ENCODE measurements around the gene PFDN1.

The PFDN1 gene

GRCh38 chr5:140213370-140213983 is 89.4 kb downstream of the PFDN1 start:
- TF ChIP-seq TCF4 (CRISPR knock-in tag; IDR thresholded peaks at IDR 0.05; ENCODE audit: borderline replicate concordance) (no peak), CSRNP3 (CRISPR knock-in tag; IDR thresholded peaks at IDR 0.05) (no peak), SNAI2 (CRISPR knock-in tag; IDR thresholded peaks at IDR 0.05) (no peak), PATZ1 (CRISPR knock-in tag; IDR thresholded peaks at IDR 0.05; ENCODE audit: borderline replicate concordance) (no peak), ZFP3 (CRISPR knock-in tag; IDR thresholded peaks at IDR 0.05) (no peak), ZNF8 (CRISPR knock-in tag; IDR thresholded peaks at IDR 0.05) (no peak)
- no peak for ATAC-seq

- TF ChIP-seq ZNF565 (CRISPR knock-in tag; conservative IDR thresholded peaks at IDR 0.05; ENCODE audit: low read depth) (no peak), TCF4 (CRISPR knock-in tag; IDR thresholded peaks at IDR 0.05; ENCODE audit: borderline replicate concordance) (no peak), ZFP3 (CRISPR knock-in tag; IDR thresholded peaks at IDR 0.05) (no peak), ISL1 (CRISPR knock-in tag; IDR thresholded peaks at IDR 0.05) (no peak)
- no peak for ATAC-seq
Measured at GRCh38 chr5:140208065-140208464, 94.8 kb downstream of the PFDN1 start.

DNA sequence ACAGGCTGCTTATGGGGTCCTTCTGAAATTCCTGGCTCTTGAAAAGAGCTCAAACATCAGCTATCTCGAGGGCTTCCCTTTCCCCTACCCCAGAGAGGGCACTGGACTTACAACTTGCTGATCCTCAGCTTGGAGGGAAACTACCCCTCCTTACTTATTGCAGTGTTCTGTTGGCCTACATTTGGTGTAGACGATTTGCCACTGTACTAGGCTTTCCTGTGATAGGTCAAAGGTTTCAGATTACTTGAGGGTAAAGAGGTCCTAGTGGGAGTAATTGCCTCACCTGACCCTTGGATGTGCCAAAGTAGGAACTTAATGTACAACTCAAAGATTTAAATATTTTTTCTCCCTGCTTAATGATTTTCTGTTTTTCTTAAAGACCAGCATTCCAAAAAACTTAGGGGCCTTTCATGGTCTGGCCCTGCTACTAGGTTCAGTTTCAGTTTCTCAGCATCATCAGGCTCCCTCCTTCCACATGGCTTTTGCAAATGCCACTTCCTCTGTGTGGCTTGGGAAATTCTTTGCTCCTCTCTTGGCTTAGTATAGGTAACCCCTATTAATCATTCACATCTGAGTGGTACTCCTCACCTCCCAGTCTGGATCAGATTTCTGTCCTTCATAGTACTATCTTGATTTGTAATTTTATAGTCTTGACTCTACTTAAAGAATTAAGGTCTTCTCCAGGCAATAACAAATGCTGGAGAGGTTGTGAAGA is 95.5 kb downstream of the PFDN1 start:
- ATAC-seq: no peak
- no peak for TF ChIP-seq RARB (CRISPR knock-in tag; IDR thresholded peaks at IDR 0.05)
- no peak for TF ChIP-seq CSRNP3 (CRISPR knock-in tag; IDR thresholded peaks at IDR 0.05)
- TF ChIP-seq TSHZ2 (CRISPR knock-in tag; IDR thresholded peaks at IDR 0.05): no peak
- no peak for TF ChIP-seq TOX (CRISPR knock-in tag; IDR thresholded peaks at IDR 0.05; ENCODE audit: borderline replicate concordance)
- no peak for TF ChIP-seq CSDC2 (CRISPR knock-in tag; IDR thresholded peaks at IDR 0.05)
- TF ChIP-seq, protein P1, sequence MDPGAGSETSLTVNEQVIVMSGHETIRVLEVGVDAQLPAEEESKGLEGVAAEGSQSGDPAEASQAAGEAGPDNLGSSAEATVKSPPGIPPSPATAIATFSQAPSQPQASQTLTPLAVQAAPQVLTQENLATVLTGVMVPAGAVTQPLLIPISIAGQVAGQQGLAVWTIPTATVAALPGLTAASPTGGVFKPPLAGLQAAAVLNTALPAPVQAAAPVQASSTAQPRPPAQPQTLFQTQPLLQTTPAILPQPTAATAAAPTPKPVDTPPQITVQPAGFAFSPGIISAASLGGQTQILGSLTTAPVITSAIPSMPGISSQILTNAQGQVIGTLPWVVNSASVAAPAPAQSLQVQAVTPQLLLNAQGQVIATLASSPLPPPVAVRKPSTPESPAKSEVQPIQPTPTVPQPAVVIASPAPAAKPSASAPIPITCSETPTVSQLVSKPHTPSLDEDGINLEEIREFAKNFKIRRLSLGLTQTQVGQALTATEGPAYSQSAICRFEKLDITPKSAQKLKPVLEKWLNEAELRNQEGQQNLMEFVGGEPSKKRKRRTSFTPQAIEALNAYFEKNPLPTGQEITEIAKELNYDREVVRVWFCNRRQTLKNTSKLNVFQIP (CRISPR knock-in tag; IDR thresholded peaks at IDR 0.05; ENCODE audit: borderline replicate concordance, low read depth): no peak
- no peak for TF ChIP-seq BACH2 (CRISPR knock-in tag; IDR thresholded peaks at IDR 0.05; ENCODE audit: borderline replicate concordance)
- TF ChIP-seq ARNTL (CRISPR knock-in tag; IDR thresholded peaks at IDR 0.05; ENCODE audit: borderline replicate concordance, low read depth): no peak
- no peak for TF ChIP-seq ZC3H10 (CRISPR knock-in tag; IDR thresholded peaks at IDR 0.05)
- TF ChIP-seq OSR1 (CRISPR knock-in tag; IDR thresholded peaks at IDR 0.05): no peak

DNA sequence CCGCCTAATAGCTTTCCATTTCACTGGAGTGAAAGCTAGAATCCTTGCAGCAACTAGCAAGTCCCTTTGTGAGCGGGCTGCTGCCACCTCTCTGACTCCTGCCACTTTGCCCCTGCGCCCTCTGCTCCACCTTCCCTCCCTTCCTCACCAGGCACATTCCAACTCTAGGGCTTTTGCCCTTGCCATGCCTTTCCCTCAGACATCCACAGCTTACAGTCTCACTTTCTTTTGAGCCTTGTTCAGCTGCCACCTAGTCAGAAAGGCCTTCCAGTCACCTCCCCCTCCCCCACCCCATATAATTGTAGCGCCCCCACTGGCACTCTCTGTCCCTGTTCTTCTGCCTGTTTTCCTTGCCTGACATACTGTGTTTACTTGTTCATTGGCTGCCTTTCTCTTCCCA is 96.9 kb downstream of the PFDN1 start:
- TF ChIP-seq OSR1 (CRISPR knock-in tag; IDR thresholded peaks at IDR 0.05) (no peak), PPARA (CRISPR knock-in tag; IDR thresholded peaks at IDR 0.05; ENCODE audit: borderline replicate concordance) (no peak), ZNF565 (CRISPR knock-in tag; conservative IDR thresholded peaks at IDR 0.05; ENCODE audit: low read depth) (no peak)

More for the DNA sequence above, 96.9 kb downstream of the PFDN1 start:
- no peak for ATAC-seq

Data from SK-N-SH treated with all-trans-retinoic acid at 6 μM for 48 hours (cell line).